Right renal pelvis (tissue), 4 donors: ENCODE measurements around the gene TFR2. TPM values are rescaled to one million over a fixed set of nuclear protein-coding genes. Genes with fewer than 3 reads are reported as not detected.
"Not testable (repeated sequence)": the region's sequence is repeated elsewhere in the genome, so short reads cannot be mapped to it uniquely, and the experiment has no call there.

Experiments used
- DNase-seq, 4 donors: peaks; one replicate each; pipeline ENCODE4 v3.0.0-alpha.2; 2013; ENCODE audit warnings: low read depth in 4 of 4, low spot score in 3 of 4, missing footprints in 1 of 4
- polyA plus RNA-seq, 4 donors: library from polyadenylated mRNA; unstranded; fragments of 120-200 nt; gene quantifications; one replicate each; pipeline ENCODE4 v1.2.1, GENCODE V29; 2013; ENCODE audit not compliant: insufficient read length in 4 of 4

Gene TFR2
- polyA plus RNA-seq, 4 donors = 0.82 to 1.4 (median 0.87) TPM

- DNase-seq = no peak
Measured at GRCh38 chr7:100679129-100679926, 38.0 kb upstream of the TFR2 start.

DNA sequence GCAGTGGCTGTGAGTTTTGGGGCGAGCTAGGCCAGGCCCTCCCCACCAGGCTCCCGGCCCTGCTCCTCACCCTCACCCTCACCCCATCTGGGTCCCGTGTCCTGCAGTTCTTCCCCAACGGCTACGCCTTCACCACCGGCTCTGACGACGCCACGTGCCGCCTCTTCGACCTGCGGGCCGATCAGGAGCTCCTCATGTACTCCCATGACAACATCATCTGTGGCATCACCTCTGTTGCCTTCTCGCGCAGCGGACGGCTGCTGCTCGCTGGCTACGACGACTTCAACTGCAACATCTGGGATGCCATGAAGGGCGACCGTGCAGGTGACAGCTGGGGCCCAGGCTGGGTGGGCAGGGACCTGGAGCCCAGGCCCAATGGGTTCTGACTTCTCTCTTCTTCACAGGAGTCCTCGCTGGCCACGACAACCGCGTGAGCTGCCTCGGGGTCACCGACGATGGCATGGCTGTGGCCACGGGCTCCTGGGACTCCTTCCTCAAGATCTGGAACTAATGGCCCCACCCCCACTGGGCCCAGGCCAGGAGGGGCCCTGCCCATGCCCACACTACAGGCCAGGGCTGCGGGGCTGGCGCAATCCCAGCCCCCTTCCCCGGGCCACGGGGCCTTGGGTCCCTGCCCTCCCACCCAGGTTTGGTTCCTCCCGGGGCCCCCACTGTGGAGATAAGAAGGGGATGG lies 37.1 kb upstream of the TFR2 start:
- no peak for DNase-seq

- DNase-seq = no peak
Measured at GRCh38 chr7:100677308-100678267, 36.2 kb upstream of the TFR2 start.

DNA sequence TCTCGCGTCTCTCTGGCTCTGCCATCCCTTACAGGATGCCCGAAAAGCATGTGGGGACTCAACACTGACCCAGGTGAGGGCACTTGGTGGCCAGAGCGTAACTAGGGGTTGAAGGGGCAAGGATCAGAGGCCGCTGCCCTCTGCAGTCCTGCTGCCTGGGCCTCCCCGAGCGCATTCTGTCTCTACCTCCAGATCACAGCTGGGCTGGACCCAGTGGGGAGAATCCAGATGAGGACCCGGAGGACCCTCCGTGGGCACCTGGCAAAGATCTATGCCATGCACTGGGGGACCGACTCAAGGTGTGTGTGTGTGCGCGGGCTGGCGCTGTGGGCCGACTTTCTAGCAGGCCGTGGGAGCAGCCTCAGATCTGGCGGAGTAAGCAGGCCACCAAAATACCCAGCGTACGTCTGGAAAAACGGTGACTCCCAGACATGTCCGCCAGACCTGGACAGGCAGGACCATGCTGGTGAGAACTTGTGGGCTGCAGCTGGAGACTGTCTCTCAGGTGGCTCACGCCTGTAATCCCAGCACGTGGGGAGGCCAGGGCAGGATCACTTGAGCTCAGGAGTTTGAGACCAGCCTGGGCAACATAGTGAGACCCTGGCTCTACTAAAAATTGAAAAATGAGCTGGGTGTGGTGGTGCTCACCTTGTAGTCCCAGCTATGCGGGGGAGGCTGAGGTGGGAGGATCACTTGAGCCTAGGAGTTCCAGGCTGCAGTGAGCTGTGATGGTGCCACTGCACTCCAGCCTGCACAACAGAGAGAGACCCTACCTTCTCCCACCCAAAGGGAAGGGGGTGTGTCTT lies 35.4 kb upstream of the TFR2 start:
- no peak for DNase-seq

GRCh38 chr7:100675581-100676350 lies 34.4 kb upstream of the TFR2 start:
- peak in 1 of 4 donors; percentile 50 for DNase-seq

DNA sequence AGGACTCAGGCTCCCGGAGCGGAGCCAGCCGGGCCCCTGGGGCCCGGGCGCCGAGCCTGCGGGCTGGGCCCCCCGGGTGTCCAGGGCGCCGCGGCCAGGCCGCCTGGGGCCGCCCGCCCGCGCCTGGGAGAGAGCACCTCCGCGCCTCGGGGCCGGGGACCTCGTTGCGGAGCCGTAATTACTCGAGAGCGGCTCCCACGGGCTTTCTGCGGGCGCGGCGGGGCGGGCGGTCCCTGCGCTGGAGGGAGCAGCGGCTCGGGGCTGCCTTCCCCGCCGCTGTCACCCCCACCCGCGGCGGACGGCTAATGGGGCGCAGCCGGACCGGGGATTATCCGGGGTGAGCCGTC lies 33.7 kb upstream of the TFR2 start:
- no peak for DNase-seq

GRCh38 chr7:100674411-100675104 lies 33.2 kb upstream of the TFR2 start:
- DNase-seq = no peak

GRCh38 chr7:100673942-100674410 lies 32.6 kb upstream of the TFR2 start:
- DNase-seq = no peak

GRCh38 chr7:100673302-100673941 lies 32.1 kb upstream of the TFR2 start, which contains the start of gene GNB2:
Gene GNB2, plus strand, starts transcription at chr7:100673740. Its CDS starts 2,526 bp downstream, at chr7:100676266.
- peak; percentile 98 to 99 (median 98) for DNase-seq

DNA sequence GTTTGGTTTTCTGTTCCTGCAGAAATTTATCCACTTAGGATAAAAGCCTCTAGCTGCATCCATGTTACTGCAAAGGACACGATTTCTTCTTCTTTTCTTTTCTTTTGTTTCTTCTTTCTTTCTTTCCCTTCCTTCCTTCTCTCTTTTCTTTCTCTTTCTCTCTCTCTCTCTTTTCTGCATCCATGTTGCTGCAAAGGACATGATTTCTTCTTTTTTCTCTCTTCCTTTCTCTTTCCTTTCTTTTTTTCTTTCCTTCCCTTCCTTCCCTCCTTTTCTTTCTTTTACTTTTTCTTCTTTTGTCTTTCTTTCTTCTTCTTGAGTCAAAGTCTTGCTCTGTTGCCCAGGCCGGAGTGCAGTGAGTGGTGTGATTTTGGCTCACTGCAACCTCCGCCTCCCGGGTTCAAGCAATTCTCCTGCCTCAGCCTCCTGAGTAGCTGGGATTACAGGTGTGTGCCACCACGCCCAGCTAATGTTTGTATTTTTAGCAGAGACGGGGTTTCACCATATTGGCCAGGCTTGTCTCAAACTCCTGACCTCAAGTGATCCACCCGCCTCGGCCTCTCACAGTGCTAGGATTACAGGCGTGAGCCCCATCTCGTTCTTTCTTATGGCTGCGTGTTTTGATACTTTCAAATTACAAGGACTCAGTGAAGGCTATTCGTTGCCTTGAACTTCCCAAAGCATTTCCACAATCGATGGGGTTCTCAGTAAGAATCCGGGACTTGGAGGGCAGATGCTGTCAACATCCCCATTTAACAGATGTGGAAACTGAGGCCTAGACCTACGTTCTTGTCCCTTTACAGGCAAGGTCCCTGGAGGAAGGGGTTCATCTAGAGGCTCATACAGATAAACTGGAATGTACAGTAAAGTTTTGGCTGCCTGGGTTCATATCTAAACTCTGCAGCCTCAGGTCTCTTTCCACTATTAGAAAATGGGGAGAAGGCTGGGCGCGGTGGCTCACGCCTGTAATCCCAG lies 30.3 kb upstream of the TFR2 start:
- no peak for DNase-seq

- no peak for DNase-seq
Measured at GRCh38 chr7:100670074-100670473, 28.7 kb upstream of the TFR2 start.

DNA sequence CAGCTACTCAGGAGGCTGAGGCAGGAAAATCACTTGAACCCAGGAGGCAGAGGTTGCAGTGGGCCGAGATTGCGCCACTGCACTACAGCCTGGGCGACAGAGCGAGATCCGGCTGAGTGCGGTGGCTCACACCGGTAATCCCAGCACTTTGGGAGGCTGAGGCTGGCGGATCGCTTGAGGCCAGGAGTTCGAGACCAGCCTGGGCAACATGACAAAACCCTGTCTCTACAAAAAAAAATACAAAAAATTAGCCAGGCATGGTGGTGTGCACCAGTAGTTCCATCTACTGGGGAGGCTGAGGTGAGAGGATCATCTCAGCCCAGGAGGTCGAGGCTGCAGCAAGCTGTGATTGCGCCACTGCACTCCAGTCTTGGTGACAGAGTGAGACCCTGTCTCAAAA lies 27.8 kb upstream of the TFR2 start:
- not testable (repeated sequence) for DNase-seq

DNA sequence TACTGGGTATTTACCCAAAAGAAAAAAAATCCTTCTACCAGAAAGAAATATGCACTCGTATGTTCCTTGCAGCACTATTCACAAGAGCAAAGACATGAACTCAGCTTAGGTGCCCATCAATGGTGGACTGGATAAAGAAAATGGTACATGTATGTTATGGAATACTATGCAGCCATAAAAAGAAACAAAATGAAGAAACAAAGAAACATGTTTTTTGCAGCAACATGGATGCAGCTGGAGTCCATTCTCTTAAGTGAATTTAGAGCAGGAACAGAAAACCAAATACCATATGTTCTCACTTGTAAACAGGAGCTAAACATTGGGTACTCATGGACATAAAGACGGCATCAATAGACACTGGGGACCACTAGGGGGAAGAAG lies 26.7 kb upstream of the TFR2 start:
- no peak for DNase-seq

DNA sequence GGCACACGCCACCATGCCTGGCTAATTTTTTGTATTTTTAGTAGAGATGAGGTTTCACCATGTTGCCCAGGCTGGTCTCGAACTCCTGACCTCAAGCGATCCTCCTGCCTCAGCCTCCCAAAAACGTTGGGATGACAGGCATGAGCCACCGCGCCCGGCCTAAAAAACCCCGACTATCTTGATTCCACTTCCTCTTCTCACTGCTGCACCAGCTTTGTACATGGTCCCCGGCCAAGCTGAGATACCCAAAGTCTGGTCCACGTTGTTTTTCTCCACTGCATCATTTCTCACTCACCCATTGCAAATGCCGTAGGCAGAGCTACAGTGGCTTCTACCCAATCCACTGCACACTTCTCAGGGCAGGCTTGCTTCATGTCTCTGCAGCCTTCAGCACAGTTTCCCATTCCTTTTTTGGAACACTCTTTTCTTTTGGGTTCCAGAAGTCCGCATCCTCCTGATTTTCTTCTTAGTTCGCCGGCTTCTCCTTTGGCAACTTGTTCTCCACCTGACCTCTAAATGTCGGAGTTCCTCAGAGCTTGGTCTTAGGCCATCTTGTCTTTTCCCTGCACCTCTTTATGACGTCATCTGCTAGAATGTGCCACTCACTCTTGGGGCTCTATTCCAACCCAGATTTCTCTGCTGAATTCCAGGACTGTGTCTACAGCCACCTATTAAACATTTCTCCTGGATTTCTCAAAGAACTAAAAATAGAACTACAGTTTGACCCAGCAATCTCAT lies 26.1 kb upstream of the TFR2 start:
- DNase-seq = no peak

DNA sequence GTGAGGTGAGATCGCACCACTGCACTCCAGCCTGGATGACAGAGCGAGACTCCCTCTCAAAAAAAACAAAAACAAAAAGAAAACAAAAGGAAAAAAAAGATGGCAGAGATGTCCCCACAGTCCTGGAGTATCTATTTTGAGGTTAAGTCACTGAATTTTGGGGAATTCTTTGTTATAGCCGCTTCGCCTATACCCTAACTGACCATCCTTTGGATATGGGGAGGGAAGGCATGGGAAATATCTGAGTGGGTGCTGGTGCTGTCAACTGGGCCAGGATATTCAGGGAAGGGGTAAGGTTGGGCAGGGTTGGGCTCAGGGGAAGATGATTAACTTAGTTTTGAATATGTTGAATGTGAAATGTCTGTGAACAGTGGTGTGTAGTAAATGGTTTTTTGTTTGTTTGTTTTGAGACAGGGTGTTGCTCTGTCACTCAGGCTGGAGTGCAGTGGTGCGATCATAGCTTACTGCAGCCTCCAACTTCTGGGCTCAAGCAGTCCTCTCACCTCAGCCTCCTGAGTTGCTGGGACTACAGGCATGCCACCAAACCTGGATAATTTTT lies 23.9 kb upstream of the TFR2 start:
- no peak for DNase-seq

GRCh38 chr7:100662194-100662776 lies 20.9 kb upstream of the TFR2 start:
- DNase-seq = not testable (repeated sequence)
